ENCODE data around the gene PIGS. TPM values are rescaled to one million over a fixed set of nuclear protein-coding genes. Genes with fewer than 3 reads are reported as not detected.
A peak's percentile ranks its signal among the peaks of the same experiment; 100 is the strongest.

PIGS gene
- total and polyA plus RNA-seq, 2 of the 13 experiments (the other 11 are each of a cell fraction or from before 2014, with no cell fraction given), result 31.7 to 42.6 TPM

- no peak for TF ChIP-seq ZNF414 (CRISPR knock-in tag; IDR thresholded peaks at IDR 0.05)
- TF ChIP-seq PTBP1 (IDR thresholded peaks at IDR 0.05; ENCODE audit: low read depth, low read length, poor library complexity, severe bottlenecking), result no peak
- TF ChIP-seq ZFP36L2 (CRISPR knock-in tag; IDR thresholded peaks at IDR 0.05), result no peak
- TF ChIP-seq HES4 (CRISPR knock-in tag; IDR thresholded peaks at IDR 0.05; ENCODE audit: borderline replicate concordance), result no peak
- TF ChIP-seq ZEB1 (IDR thresholded peaks at IDR 0.05; ENCODE audit: insufficient replicate concordance, low read depth), result no peak
- TF ChIP-seq POLR2G (IDR thresholded peaks at IDR 0.05; ENCODE audit: low read depth, low read length), result no peak
- TF ChIP-seq DNMT3B (CRISPR knock-in tag; conservative IDR thresholded peaks at IDR 0.05), result no peak
- no peak for TF ChIP-seq FIP1L1 (IDR thresholded peaks at IDR 0.05; ENCODE audit: borderline replicate concordance, insufficient read depth, low read depth, low read length)
- 0 out of 2 replicates have a peak, but pooled peaks have one; percentile 9 for TF ChIP-seq ZFP37 (CRISPR knock-in tag; IDR thresholded peaks at IDR 0.05; ENCODE audit: borderline replicate concordance)
- peak; percentile 57 for TF ChIP-seq SAP130 (CRISPR knock-in tag; IDR thresholded peaks at IDR 0.05; ENCODE audit: low read depth)
- TF ChIP-seq GATAD2A (CRISPR knock-in tag; IDR thresholded peaks at IDR 0.05), result no peak; the same call in 1 of the 2 replicates
- TF ChIP-seq, protein P1, sequence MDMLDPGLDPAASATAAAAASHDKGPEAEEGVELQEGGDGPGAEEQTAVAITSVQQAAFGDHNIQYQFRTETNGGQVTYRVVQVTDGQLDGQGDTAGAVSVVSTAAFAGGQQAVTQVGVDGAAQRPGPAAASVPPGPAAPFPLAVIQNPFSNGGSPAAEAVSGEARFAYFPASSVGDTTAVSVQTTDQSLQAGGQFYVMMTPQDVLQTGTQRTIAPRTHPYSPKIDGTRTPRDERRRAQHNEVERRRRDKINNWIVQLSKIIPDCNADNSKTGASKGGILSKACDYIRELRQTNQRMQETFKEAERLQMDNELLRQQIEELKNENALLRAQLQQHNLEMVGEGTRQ (IDR thresholded peaks at IDR 0.05; ENCODE audit: low read depth, low read length), result no peak
- TF ChIP-seq, protein P1 (CRISPR knock-in tag; IDR thresholded peaks at IDR 0.05; ENCODE audit: borderline replicate concordance), result no peak
- TF ChIP-seq RARG (CRISPR knock-in tag; IDR thresholded peaks at IDR 0.05; ENCODE audit: low read depth), result no peak
- TF ChIP-seq FOXA3 (CRISPR knock-in tag; IDR thresholded peaks at IDR 0.05), result no peak
- TF ChIP-seq FOXM1 (CRISPR knock-in tag; IDR thresholded peaks at IDR 0.05), result no peak; the same call in 1 of the 2 replicates
- TF ChIP-seq YEATS4 (CRISPR knock-in tag; IDR thresholded peaks at IDR 0.05; ENCODE audit: borderline replicate concordance), result peak; percentile 0; the same call in 1 of the 2 replicates
- no peak for TF ChIP-seq ZNF260 (CRISPR knock-in tag; IDR thresholded peaks at IDR 0.05; ENCODE audit: borderline replicate concordance, low read depth)
- TF ChIP-seq, protein P2, sequence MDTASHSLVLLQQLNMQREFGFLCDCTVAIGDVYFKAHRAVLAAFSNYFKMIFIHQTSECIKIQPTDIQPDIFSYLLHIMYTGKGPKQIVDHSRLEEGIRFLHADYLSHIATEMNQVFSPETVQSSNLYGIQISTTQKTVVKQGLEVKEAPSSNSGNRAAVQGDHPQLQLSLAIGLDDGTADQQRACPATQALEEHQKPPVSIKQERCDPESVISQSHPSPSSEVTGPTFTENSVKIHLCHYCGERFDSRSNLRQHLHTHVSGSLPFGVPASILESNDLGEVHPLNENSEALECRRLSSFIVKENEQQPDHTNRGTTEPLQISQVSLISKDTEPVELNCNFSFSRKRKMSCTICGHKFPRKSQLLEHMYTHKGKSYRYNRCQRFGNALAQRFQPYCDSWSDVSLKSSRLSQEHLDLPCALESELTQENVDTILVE (CRISPR knock-in tag; IDR thresholded peaks at IDR 0.05), result no peak
- TF ChIP-seq HOXA5 (CRISPR knock-in tag; IDR thresholded peaks at IDR 0.05), result no peak
- no peak for TF ChIP-seq DPF2 (CRISPR knock-in tag; IDR thresholded peaks at IDR 0.05; ENCODE audit: borderline replicate concordance, low read depth)
- no peak for TF ChIP-seq IRF2 (CRISPR knock-in tag; IDR thresholded peaks at IDR 0.05)
- TF ChIP-seq FLYWCH1 (CRISPR knock-in tag; IDR thresholded peaks at IDR 0.05), result peak; percentile 51; the same call in 1 of the 2 replicates
- TF ChIP-seq, protein P3, sequence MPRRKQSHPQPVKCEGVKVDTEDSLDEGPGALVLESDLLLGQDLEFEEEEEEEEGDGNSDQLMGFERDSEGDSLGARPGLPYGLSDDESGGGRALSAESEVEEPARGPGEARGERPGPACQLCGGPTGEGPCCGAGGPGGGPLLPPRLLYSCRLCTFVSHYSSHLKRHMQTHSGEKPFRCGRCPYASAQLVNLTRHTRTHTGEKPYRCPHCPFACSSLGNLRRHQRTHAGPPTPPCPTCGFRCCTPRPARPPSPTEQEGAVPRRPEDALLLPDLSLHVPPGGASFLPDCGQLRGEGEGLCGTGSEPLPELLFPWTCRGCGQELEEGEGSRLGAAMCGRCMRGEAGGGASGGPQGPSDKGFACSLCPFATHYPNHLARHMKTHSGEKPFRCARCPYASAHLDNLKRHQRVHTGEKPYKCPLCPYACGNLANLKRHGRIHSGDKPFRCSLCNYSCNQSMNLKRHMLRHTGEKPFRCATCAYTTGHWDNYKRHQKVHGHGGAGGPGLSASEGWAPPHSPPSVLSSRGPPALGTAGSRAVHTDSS (CRISPR knock-in tag; conservative IDR thresholded peaks at IDR 0.05), result no peak
- TF ChIP-seq ARHGAP35 (CRISPR knock-in tag; IDR thresholded peaks at IDR 0.05; ENCODE audit: borderline replicate concordance), result no peak
- TF ChIP-seq MBNL3 (CRISPR knock-in tag; conservative IDR thresholded peaks at IDR 0.05), result no peak
Observed at GRCh38 chr17:28599311-28600184, 28.2 kb upstream of the PIGS start (continued).
